GM18909 (cell line): ENCODE results near the gene CTTN.

Experiments
- ATAC-seq: cut with Tn5 transposase; IDR thresholded peaks from one replicate; pipeline ENCODE4 v1.9.1; 2021; ENCODE audit warnings: mild to moderate bottlenecking; ENCODE audit not compliant: unreplicated experiment, poor library complexity

Gene CTTN

GRCh38 chr11:70468256-70469195, 70.2 kb downstream of the CTTN start:
- no peak for ATAC-seq

GRCh38 chr11:70470127-70470526, 71.8 kb downstream of the CTTN start:
- no peak for ATAC-seq

GRCh38 chr11:70471254-70471653, 72.9 kb downstream of the CTTN start:
- peak; percentile 41 for ATAC-seq

DNA sequence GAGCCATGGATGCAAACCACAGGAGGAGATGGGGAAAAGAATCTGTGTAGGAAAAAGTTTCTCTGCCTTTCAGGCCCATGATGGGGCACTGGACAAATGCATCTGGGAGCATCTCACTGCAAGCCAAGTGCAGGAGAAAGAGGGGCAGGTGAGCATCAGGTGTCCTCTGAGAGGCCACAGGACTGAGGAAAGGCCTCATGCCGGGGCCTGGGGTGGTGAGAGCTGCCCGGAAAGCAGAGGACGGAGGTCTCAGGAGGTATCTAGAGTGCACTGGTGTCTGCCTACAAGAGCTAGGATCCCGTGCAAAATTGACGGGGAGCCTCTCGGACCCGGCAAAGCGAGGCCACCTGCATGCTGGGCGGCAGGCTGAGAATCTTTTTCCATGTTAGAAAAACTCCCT, 73.9 kb downstream of the CTTN start:
- no peak for ATAC-seq

- ATAC-seq = no peak
These were observed 75.0 kb downstream of the CTTN start for GRCh38 chr11:70473186-70473872.

DNA sequence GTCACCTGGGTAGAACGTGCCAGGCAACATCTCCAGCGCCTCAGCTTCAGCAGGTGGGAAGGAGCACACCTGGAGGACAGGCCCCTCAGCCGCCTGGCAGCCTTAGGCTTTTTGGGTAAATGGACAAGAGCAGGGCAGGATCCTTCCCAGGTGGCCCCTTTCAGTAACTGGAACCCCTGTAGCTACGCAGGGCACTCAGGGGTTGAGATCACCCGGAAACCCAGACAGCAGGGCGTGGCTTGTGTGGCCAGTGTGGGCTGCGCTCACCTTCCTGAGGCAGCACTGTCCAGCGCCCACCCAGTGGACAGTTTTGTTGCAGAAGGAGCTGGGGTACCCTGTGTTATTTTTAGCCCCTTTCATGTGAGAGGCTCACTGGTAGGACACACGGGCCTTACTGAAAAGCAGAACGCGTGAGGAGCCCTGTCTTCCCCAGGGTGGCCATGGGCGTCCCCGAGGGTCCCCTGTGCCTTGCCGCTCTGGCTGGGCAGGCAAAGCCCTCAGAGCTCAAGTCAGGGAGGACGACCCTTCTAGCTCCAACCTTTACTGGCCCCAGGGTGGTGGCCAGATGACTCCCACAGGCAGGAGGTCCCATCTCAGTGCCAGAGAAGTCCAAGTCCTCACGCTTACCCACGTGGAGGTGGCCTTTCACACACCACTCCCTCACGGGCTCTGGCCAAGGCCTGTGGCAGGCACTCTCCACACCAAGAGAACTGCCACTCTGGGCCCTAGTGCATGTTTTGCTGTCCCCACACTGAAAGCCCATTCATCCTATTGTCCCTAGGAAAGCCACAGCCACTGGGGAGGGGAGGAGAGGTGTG, 75.8 kb downstream of the CTTN start:
- no peak for ATAC-seq

DNA sequence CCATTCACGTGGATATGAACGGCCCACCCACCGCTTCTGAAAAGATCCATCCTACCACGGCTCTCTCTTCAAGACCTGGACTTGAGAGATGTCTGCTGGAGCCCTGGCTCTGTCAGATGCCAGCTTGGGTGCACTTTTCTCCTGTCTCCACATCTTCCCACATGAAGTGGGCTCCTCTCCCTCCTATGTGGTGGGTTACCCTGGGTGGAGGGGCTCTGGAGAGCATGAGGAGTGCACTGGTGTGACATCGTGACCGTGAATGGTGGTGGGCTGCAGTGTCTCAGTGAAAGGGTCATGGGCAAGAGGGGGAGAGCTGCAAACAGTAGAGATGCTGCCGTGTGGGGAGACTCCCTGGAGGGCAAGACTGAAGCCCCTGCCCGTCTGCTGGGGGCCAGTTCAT, 76.4 kb downstream of the CTTN start:
- ATAC-seq = no peak

GRCh38 chr11:70476669-70477068, 78.3 kb downstream of the CTTN start:
- no peak for ATAC-seq

- ATAC-seq = no peak
These were observed 78.8 kb downstream of the CTTN start for GRCh38 chr11:70477176-70477575.

GRCh38 chr11:70477609-70478008, 79.3 kb downstream of the CTTN start:
- ATAC-seq = no peak

DNA sequence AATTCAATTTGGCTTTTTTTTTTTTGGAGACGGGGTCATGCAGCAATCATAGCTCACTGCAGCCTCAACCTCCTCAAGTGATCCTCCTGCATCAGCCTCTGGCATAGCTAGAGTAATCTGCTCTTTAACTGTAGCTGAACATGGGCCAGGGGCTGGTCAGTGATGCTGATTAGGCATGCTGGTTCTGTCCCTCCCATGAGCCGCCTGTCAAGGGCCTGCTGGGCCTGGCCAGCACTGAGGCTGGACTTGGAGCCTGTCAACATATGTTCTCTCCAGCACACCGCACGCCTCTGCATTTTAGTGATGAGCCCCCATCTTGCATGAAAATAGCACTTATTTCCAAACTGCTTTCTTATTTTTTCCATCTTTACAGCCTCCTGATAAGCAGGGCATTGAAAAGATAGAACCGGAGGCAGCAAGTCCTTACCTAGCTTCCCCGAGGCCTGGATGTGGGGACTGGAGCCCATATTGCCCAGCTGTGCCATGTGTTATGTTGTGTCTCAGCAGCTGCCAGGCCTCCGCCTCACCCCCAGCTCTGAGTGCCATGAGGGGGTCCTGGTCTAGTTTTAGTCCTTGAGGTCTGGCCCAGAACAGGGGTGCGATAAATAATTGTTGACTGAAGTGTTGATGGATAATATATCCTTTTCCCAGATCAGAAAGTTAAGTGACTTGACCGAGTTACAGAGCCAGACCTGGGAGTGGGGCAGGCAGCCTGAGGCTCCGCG, 80.0 kb downstream of the CTTN start:
- no peak for ATAC-seq

GRCh38 chr11:70480711-70481110, 82.4 kb downstream of the CTTN start:
- ATAC-seq = no peak

GRCh38 chr11:70481625-70482528, 83.5 kb downstream of the CTTN start:
- ATAC-seq = no peak

GRCh38 chr11:70482529-70482917, 84.2 kb downstream of the CTTN start:
- no peak for ATAC-seq

- no peak for ATAC-seq
These were observed 84.9 kb downstream of the CTTN start for GRCh38 chr11:70483077-70483861.

DNA sequence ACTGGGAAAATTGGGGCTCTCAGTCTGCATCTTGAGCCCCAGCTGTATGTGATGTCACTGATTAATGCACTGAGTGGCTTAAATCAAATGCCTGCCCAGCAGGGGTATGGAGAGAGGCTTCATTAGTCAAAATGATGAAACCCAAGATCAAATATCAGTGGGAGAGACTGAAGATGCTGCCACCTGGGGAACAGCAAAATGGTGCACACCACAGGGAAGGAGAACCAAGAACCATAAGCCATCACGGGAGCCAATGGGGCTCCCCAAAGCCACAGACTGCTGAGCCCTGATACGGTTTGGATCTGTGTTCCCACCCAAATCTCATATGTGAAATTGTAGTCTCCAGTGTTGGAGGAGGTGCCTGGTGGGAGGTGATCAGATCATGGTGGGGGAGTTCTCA, 85.6 kb downstream of the CTTN start:
- no peak for ATAC-seq

DNA sequence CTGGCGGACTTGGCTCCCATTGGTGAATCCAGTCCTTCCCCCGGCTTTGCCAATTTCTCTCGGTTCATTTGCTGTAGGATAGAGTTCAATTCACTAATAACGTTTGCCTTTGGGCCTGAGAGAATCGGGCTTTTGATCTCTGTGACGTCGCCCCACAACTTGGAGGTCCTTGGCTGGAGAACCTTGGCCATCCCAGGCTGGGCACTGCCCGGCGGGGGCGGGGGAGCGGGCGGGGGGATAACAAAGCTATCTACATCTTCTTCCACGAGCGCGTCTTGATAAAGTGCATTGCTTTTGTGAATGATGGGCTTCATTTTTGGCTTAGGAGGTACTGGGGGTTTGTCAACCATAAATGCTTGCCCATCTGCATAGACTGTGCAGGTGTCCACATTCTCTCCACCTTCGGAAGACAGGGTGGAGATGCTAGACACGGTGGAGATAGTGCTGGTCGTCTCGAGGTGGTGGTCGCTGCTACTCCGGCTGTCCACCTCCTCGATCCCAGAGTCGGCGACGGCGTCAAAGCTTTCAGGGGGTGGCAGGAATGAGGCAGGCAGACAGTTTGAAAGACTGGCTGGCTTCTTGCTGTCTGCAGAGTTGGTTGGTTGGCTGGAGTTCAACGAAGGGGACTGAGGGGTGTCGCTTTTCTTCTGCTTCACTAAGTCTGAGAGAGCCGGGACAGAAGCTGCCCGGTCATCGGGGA, 87.1 kb downstream of the CTTN start:
- no peak for ATAC-seq

- no peak for ATAC-seq
These were observed 87.7 kb downstream of the CTTN start for GRCh38 chr11:70486026-70486415.
